Rectal smooth muscle tissue (tissue), 1 donor: ENCODE data around the gene PI3.

Experiments used
- H3K27ac ChIP-seq: one replicate; pipeline ENCODE4 v1.7.0; 2013; ENCODE audit warnings: low read depth, low read length, inconsistent platforms
- H3K27me3 ChIP-seq: one replicate; pipeline ENCODE4 v1.7.0; 2013; ENCODE audit warnings: low read length; ENCODE audit not compliant: control insufficient read depth, insufficient read depth
- H3K36me3 ChIP-seq: one replicate; pipeline ENCODE4 v1.7.0; 2013; ENCODE audit warnings: low read length; ENCODE audit not compliant: control insufficient read depth, insufficient read depth
- H3K4me1 ChIP-seq: one replicate; pipeline ENCODE4 v1.7.0; 2013; ENCODE audit warnings: low read length; ENCODE audit not compliant: control insufficient read depth, insufficient read depth
- H3K4me3 ChIP-seq: one replicate; pipeline ENCODE4 v1.7.0; 2013; ENCODE audit warnings: low read length
- H3K9ac ChIP-seq: one replicate; pipeline ENCODE4 v1.7.0; 2013; ENCODE audit warnings: low read length

The PI3 gene

DNA sequence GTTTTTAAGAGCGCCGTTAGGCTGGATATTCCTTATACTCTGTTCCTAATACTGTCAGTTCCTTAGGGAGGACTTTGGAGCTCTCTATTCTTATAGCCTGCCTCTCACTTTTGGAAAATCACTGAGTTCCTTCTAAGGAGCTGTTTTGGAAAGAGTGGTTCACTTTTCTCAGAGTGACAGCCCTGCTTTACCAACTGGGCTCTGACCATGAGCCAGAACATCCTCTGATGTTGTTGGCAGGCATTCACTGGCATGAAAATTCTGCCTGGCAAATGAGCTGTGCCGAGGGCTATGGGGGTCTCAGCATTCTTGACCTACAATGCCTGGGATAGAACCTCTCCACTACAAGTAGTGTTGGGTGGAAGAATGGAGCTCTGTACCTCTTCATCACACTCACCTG lies 17.2 kb downstream of the PI3 start:
- Histone ChIP-seq H3K27me3 (no peaks in the 10 kb centered on the region), H3K9ac (no peak overlapping the region), H3K36me3 (no peaks in the 10 kb centered on the region), H3K27ac (no peak overlapping the region), H3K4me3 (no peak overlapping the region), H3K4me1 (no peaks in the 10 kb centered on the region)

- no peak overlapping the region for H3K27ac ChIP-seq
- H3K4me3 ChIP-seq: no peak overlapping the region
- H3K9ac ChIP-seq: no peak overlapping the region
- no peaks in the 10 kb centered on the region for H3K27me3 ChIP-seq
- no peaks in the 10 kb centered on the region for H3K36me3 ChIP-seq
- no peaks in the 10 kb centered on the region for H3K4me1 ChIP-seq
These were observed 18.6 kb downstream of the PI3 start for GRCh38 chr20:45193331-45193730.

GRCh38 chr20:45206725-45207124 lies 32.0 kb downstream of the PI3 start, which contains the start of gene SEMG1:
Gene SEMG1, plus strand, starts transcription at chr20:45207033. Its CDS starts 21 bp downstream, at chr20:45207054.
- H3K4me1 ChIP-seq: no peaks in the 10 kb centered on the region
- no peak within 1 kb of the TSS for H3K4me3 ChIP-seq
- H3K36me3 ChIP-seq: no peaks in the 10 kb centered on the region
- H3K9ac ChIP-seq: no peak within 1 kb of the TSS
- no peaks in the 10 kb centered on the region for H3K27me3 ChIP-seq
- no peak within 1 kb of the TSS for H3K27ac ChIP-seq

DNA sequence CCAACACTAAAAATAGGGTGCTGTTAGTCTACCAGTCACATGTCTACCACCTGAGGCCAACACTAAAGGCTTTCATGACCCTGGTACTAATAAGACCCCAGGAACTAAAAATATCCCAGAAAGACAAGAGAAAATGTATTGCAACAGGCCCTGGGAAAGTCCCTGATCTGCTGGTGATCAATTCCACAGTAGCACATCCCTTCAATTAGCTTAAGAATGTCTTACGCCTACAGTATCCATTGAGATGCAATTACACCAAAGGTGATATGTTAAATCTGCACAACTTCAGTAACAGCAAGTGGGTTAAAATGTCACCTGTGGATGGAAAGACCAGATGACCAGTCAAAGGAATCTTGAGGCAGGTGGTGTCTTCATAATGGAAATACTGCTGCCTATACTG lies 35.2 kb downstream of the PI3 start:
- H3K27me3 ChIP-seq: no peaks in the 10 kb centered on the region
- H3K27ac ChIP-seq: no peak overlapping the region
- no peaks in the 10 kb centered on the region for H3K4me1 ChIP-seq
- H3K9ac ChIP-seq: no peak overlapping the region
- H3K4me3 ChIP-seq: no peak overlapping the region
- H3K36me3 ChIP-seq: no peaks in the 10 kb centered on the region

- H3K9ac ChIP-seq: no peak overlapping the region
- H3K27ac ChIP-seq: no peak overlapping the region
- no peaks in the 10 kb centered on the region for H3K27me3 ChIP-seq
- H3K36me3 ChIP-seq: no peaks in the 10 kb centered on the region
- H3K4me3 ChIP-seq: no peak overlapping the region
- H3K4me1 ChIP-seq: no peaks in the 10 kb centered on the region
These were observed 37.1 kb downstream of the PI3 start for GRCh38 chr20:45211569-45212474.

GRCh38 chr20:45212836-45213235 lies 38.1 kb downstream of the PI3 start:
- Histone ChIP-seq H3K4me1 (no peaks in the 10 kb centered on the region), H3K4me3 (no peak overlapping the region), H3K36me3 (no peaks in the 10 kb centered on the region), H3K27ac (no peak overlapping the region), H3K27me3 (no peaks in the 10 kb centered on the region), H3K9ac (no peak overlapping the region)

DNA sequence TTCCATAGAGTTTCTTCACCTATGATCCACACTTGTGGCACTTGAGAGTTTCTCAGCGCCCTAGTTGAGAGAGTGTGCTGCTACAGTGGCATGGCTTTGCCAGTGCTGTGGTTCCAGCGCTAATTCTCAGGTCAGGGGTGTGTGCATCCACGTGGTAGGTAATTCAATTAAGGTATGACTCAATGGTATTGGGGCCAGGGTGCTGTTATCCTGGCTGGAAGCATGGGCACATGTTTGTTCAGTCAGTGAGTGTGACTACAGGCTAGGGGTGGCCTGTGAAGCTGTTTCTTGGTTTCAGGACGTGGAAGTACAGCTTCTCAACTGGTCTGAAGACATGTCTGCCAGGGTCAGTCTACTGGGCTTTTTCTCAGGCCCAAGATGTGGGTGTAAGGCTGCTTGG lies 43.4 kb downstream of the PI3 start:
- Histone ChIP-seq H3K9ac (no peak overlapping the region), H3K36me3 (no peaks in the 10 kb centered on the region), H3K4me3 (no peak overlapping the region), H3K27ac (no peak overlapping the region), H3K27me3 (no peaks in the 10 kb centered on the region), H3K4me1 (no peaks in the 10 kb centered on the region)

GRCh38 chr20:45218636-45219035 lies 43.9 kb downstream of the PI3 start:
- Histone ChIP-seq H3K4me3 (no peak overlapping the region), H3K27ac (no peak overlapping the region)

DNA sequence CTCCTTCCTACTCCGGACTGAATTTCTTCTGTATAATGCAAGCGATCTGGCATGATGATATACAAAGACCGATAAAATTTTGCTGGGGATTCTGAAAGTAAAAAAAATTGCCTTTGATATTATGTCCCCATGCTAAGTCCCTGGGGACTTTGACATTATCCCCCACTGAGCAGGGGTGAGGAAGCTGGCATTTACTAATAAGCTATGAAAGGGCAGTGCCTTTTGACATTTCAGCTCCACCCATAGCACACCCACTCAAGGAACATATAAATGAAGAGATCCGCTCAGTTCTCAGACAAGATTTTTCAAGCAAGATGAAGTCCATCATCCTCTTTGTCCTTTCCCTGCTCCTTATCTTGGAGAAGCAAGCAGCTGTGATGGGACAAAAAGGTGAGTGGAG lies 46.4 kb downstream of the PI3 start, which contains the start of gene SEMG2:
Gene SEMG2 (plus strand): TSS at position 298 of the 400 bp plus-strand sequence. CDS start 17 bp downstream, at position 315.
- Histone ChIP-seq H3K27me3 (no peaks in the 10 kb centered on the region), H3K9ac (no peak within 1 kb of the TSS), H3K27ac (no peak within 1 kb of the TSS), H3K4me1 (no peaks in the 10 kb centered on the region), H3K36me3 (no peaks in the 10 kb centered on the region), H3K4me3 (no peak within 1 kb of the TSS)

More at GRCh38 chr20:45218636-45219035, 43.9 kb downstream of the PI3 start:
- Histone ChIP-seq H3K4me1 (no peaks in the 10 kb centered on the region), H3K27me3 (no peaks in the 10 kb centered on the region), H3K9ac (no peak overlapping the region), H3K36me3 (no peaks in the 10 kb centered on the region)

- H3K36me3 ChIP-seq: no peaks in the 10 kb centered on the region
- no peak overlapping the region for H3K4me3 ChIP-seq
- H3K9ac ChIP-seq: no peak overlapping the region
- H3K4me1 ChIP-seq: no peaks in the 10 kb centered on the region
- H3K27me3 ChIP-seq: no peaks in the 10 kb centered on the region
- no peak overlapping the region for H3K27ac ChIP-seq
These were observed 48.4 kb downstream of the PI3 start for GRCh38 chr20:45223136-45223535.
